ENCODE data around the gene NEU1.
"Not testable (repeated sequence)": the region's sequence is repeated elsewhere in the genome, so short reads cannot be mapped to it uniquely, and the experiment has no call there.

DNA sequence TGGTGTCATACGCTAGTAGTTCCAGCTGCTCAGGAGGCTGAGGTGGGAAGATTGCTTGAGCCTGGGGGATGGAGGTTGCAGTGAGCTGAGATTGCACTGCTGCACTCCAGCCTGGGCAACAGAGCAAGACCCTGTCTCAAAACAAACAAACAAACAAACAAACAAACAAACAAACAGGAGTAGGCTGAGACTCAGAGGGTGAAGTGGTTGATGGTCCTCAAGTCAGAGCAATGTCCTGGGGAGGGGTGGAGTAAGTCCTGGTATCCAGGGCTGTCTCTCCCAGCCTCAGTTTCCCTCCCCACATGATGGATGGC lies 6.0 kb upstream of the NEU1 start:
- TF ChIP-seq, protein P1, sequence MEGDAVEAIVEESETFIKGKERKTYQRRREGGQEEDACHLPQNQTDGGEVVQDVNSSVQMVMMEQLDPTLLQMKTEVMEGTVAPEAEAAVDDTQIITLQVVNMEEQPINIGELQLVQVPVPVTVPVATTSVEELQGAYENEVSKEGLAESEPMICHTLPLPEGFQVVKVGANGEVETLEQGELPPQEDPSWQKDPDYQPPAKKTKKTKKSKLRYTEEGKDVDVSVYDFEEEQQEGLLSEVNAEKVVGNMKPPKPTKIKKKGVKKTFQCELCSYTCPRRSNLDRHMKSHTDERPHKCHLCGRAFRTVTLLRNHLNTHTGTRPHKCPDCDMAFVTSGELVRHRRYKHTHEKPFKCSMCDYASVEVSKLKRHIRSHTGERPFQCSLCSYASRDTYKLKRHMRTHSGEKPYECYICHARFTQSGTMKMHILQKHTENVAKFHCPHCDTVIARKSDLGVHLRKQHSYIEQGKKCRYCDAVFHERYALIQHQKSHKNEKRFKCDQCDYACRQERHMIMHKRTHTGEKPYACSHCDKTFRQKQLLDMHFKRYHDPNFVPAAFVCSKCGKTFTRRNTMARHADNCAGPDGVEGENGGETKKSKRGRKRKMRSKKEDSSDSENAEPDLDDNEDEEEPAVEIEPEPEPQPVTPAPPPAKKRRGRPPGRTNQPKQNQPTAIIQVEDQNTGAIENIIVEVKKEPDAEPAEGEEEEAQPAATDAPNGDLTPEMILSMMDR (IDR thresholded peaks at IDR 0.05) = not testable (repeated sequence)
- TF ChIP-seq EZH2 (IDR thresholded peaks at IDR 0.05; ENCODE audit: borderline replicate concordance, insufficient read depth, low read depth, low read length, poor library complexity, severe bottlenecking) = not testable (repeated sequence)
